ENCODE data around the gene GPRIN1.

The GPRIN1 gene

GRCh38 chr5:176619569-176620332 is 9.8 kb upstream of the GPRIN1 start:
- TF ChIP-seq POLR2A (IDR thresholded peaks at IDR 0.05; ENCODE audit: low read depth, low read length) (no peak), TAF1 (IDR thresholded peaks at IDR 0.05; ENCODE audit: borderline replicate concordance, low read depth, low read length) (no peak), POLR2AphosphoS5 (IDR thresholded peaks at IDR 0.05; ENCODE audit: low read depth, low read length) (no peak)
- DNase-seq (ENCODE audit: insufficient read length) (no peak), FAIRE-seq (no peak)

- TF ChIP-seq TAF1 (IDR thresholded peaks at IDR 0.05; ENCODE audit: borderline replicate concordance, low read depth, low read length) = no peak
- FAIRE-seq (no peak), DNase-seq (ENCODE audit: insufficient read length) (peak; percentile 59)
Observed at GRCh38 chr5:176619203-176619568, 9.2 kb upstream of the GPRIN1 start.

- FAIRE-seq (no peak), DNase-seq (ENCODE audit: insufficient read length) (no peak)
- TF ChIP-seq POLR2AphosphoS5 (IDR thresholded peaks at IDR 0.05; ENCODE audit: low read depth, low read length) = no peak
- no peak for TF ChIP-seq TAF1 (IDR thresholded peaks at IDR 0.05; ENCODE audit: borderline replicate concordance, low read depth, low read length)
- no peak for TF ChIP-seq POLR2A (IDR thresholded peaks at IDR 0.05; ENCODE audit: low read depth, low read length)
Observed at GRCh38 chr5:176618783-176619182, 8.8 kb upstream of the GPRIN1 start.

DNA sequence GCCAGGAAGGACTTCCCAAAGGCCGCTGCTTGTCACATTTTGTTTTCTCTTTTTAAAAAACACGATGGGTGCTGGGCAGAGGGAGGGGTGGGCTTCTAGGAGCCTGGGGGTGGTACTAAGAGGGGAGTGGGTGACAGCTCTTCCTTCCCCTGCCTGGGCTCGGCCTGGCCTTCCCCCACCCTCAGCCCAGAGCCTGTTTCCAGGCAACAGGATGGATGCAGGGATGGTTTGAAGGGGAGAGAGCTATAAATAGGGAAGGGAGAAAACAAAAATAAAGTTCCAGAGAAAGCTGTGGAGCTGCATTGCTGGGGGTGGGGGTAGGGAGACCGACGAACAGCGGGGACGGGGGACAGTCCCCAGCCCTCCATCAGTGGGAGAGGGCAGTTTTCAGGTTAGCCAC is 6.6 kb upstream of the GPRIN1 start:
- no peak for TF ChIP-seq POLR2A (IDR thresholded peaks at IDR 0.05; ENCODE audit: low read depth, low read length)
- no peak for TF ChIP-seq TAF1 (IDR thresholded peaks at IDR 0.05; ENCODE audit: borderline replicate concordance, low read depth, low read length)
- TF ChIP-seq POLR2AphosphoS5 (IDR thresholded peaks at IDR 0.05; ENCODE audit: low read depth, low read length) = no peak
- DNase-seq (ENCODE audit: insufficient read length) = no peak
- FAIRE-seq = no peak

- FAIRE-seq (no peak), DNase-seq (ENCODE audit: insufficient read length) (no peak)
- no peak for TF ChIP-seq TAF1 (IDR thresholded peaks at IDR 0.05; ENCODE audit: borderline replicate concordance, low read depth, low read length)
- TF ChIP-seq POLR2A (IDR thresholded peaks at IDR 0.05; ENCODE audit: low read depth, low read length) = no peak
- TF ChIP-seq POLR2AphosphoS5 (IDR thresholded peaks at IDR 0.05; ENCODE audit: low read depth, low read length) = no peak
Observed at GRCh38 chr5:176614805-176615478, 5.0 kb upstream of the GPRIN1 start.

GRCh38 chr5:176612855-176613254 is 2.9 kb upstream of the GPRIN1 start:
- no peak for FAIRE-seq
- TF ChIP-seq TAF1 (IDR thresholded peaks at IDR 0.05; ENCODE audit: borderline replicate concordance, low read depth, low read length) = no peak
- TF ChIP-seq POLR2A (IDR thresholded peaks at IDR 0.05; ENCODE audit: low read depth, low read length) = no peak
- TF ChIP-seq POLR2AphosphoS5 (IDR thresholded peaks at IDR 0.05; ENCODE audit: low read depth, low read length) = no peak

DNA sequence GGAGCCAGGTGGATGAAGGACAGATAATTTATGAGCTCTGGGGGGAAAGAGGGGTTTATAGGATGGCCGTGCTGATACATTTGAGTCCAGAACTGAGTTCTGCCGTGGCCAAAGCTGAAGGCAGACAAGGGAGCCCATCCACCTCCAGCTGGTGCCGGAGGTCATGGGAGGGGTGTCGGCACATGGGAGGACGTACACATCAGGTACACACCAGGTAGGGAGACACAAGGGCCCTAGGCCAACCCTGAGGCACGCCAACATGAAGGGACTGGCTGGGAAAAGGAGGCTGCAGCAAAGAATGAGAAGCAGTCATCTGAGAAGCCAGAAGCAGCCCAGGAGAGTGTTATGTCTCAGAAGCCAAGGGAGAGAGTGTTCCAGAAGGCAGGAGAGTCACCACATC is 2.1 kb upstream of the GPRIN1 start:
- TF ChIP-seq POLR2A (IDR thresholded peaks at IDR 0.05; ENCODE audit: low read depth, low read length) = no peak
- TF ChIP-seq TAF1 (IDR thresholded peaks at IDR 0.05; ENCODE audit: borderline replicate concordance, low read depth, low read length) = no peak
- no peak for TF ChIP-seq POLR2AphosphoS5 (IDR thresholded peaks at IDR 0.05; ENCODE audit: low read depth, low read length)
- FAIRE-seq (no peak), DNase-seq (ENCODE audit: insufficient read length) (no peak)

More at GRCh38 chr5:176612855-176613254, 2.9 kb upstream of the GPRIN1 start:
- DNase-seq (ENCODE audit: insufficient read length) = no peak

DNA sequence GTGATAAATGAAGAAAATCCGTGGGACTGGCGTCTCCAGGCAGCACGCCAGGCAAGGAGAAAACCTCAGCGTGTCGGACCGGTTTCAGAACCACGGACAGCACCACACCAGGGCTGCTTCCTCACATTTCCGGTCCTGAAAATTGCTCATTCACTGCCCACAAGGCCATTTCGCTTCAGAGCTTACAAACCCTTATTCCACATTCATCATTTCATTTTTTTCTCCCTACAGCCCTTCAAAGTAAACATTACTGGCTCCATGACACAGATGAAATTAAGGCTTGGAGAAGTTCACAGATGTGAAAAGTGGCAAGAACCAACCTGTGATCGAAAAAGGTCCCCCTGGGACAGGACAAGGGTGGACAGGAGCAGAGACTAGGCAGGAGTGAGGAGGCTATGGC is 1.5 kb upstream of the GPRIN1 start:
- DNase-seq (ENCODE audit: insufficient read length) (no peak), FAIRE-seq (no peak)
- TF ChIP-seq POLR2AphosphoS5 (IDR thresholded peaks at IDR 0.05; ENCODE audit: low read depth, low read length) (no peak), POLR2A (IDR thresholded peaks at IDR 0.05; ENCODE audit: low read depth, low read length) (no peak), TAF1 (IDR thresholded peaks at IDR 0.05; ENCODE audit: borderline replicate concordance, low read depth, low read length) (no peak)

- DNase-seq (ENCODE audit: insufficient read length) (peak; percentile 46), FAIRE-seq (no peak)
- TF ChIP-seq POLR2AphosphoS5 (IDR thresholded peaks at IDR 0.05; ENCODE audit: low read depth, low read length) (no peak), TAF1 (IDR thresholded peaks at IDR 0.05; ENCODE audit: borderline replicate concordance, low read depth, low read length) (no peak), POLR2A (IDR thresholded peaks at IDR 0.05; ENCODE audit: low read depth, low read length) (no peak)
Observed at GRCh38 chr5:176610435-176610773, 448 bp upstream of the GPRIN1 start.

DNA sequence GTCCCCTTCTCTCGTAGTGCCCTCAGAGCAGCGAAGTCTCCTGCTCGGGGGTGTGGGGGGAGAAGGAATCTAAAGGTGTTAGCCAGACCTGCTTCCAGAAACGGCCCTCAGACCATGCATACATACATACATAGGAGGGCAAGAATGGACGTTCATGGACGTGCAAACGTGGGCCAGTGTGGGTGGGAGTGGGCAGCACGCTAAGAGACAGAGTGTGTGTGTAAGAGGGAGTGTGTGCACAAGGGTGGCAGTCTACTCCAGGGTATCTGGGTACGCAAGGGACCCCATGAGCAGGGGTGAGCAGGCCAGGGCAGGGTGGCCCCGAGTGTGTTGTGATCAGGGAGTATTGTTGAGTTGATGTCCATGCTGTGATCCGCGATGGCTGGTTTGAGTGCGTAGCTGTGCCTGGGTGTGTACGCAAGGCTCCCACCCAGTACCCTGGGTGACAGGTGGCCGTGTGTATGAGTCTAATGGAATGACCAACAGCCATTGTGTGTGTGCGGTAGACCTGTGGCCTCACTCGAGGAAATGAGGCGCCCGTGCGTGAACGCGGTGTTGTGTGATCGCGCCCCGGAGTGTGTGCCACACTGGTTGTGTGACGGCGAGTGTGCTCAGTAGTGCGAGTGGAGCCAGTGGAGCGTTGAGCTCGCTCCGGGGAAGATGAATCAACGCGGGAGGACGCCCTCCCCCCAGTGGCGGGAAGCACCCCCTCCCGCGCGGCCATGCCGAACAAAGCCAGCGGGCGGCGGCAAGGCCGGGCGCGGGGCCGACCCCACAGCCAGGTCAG is 826 bp downstream of the GPRIN1 start:
- DNase-seq (ENCODE audit: insufficient read length) (no peak), FAIRE-seq (peak; percentile 38)
- no peak for TF ChIP-seq POLR2A (IDR thresholded peaks at IDR 0.05; ENCODE audit: low read depth, low read length)
- no peak for TF ChIP-seq TAF1 (IDR thresholded peaks at IDR 0.05; ENCODE audit: borderline replicate concordance, low read depth, low read length)
- TF ChIP-seq POLR2AphosphoS5 (IDR thresholded peaks at IDR 0.05; ENCODE audit: low read depth, low read length) = no peak

GRCh38 chr5:176608142-176608705 is 1.7 kb downstream of the GPRIN1 start:
- no peak for FAIRE-seq
- no peak for DNase-seq (ENCODE audit: insufficient read length)
- TF ChIP-seq POLR2A (IDR thresholded peaks at IDR 0.05; ENCODE audit: low read depth, low read length) (no peak), POLR2AphosphoS5 (IDR thresholded peaks at IDR 0.05; ENCODE audit: low read depth, low read length) (no peak)

Data from GM12892 (cell line).